ENCODE measurements around the gene PLOD3. TPM values are rescaled to one million over a fixed set of nuclear protein-coding genes. Genes with fewer than 3 reads are reported as not detected.
A peak's percentile ranks its signal among the peaks of the same experiment; 100 is the strongest.

Gene PLOD3
- total RNA-seq, 1 donor = 90.2 TPM

- no peak overlapping the region for H3K4me3 ChIP-seq (ENCODE audit: low read depth, low read length)
- TF ChIP-seq CTCF (IDR thresholded peaks at IDR 0.05; ENCODE audit: insufficient read depth, low read depth, low read length) = no peak
- no peak for DNase-seq (ENCODE audit: low read depth)
Measured at GRCh38 chr7:101160910-101161309, 56.5 kb downstream of the PLOD3 start.

- DNase-seq (ENCODE audit: low read depth) = no peak
- no peak for TF ChIP-seq CTCF (IDR thresholded peaks at IDR 0.05; ENCODE audit: insufficient read depth, low read depth, low read length)
- H3K4me3 ChIP-seq (ENCODE audit: low read depth, low read length) = no peak overlapping the region
Measured at GRCh38 chr7:101159696-101160674, 57.4 kb downstream of the PLOD3 start.

- no peak for DNase-seq (ENCODE audit: low read depth)
- TF ChIP-seq CTCF (IDR thresholded peaks at IDR 0.05; ENCODE audit: insufficient read depth, low read depth, low read length) = no peak
- no peak overlapping the region for H3K4me3 ChIP-seq (ENCODE audit: low read depth, low read length)
Measured at GRCh38 chr7:101156866-101157589, 60.4 kb downstream of the PLOD3 start.

- TF ChIP-seq CTCF (IDR thresholded peaks at IDR 0.05; ENCODE audit: insufficient read depth, low read depth, low read length) = peak; percentile 31
- DNase-seq (ENCODE audit: low read depth) = no peak
- no peak overlapping the region for H3K4me3 ChIP-seq (ENCODE audit: low read depth, low read length)
Measured at GRCh38 chr7:101156277-101156676, 61.1 kb downstream of the PLOD3 start.

Small RNA genes within 50 kb of the gene (small RNA-seq; reads per million reads assigned to genes)
- gene MIR4653 = not detected

Other genes with a start within 250 kb of the PLOD3 start
- under 0.01 TPM in 1 of 2 replicates, not detected in the other for gene MUC12, start 248.0 kb downstream of the PLOD3 start, total RNA-seq
- gene MUC17, start 197.5 kb downstream of the PLOD3 start, total RNA-seq = not detected in 2 replicates
- gene TRIM56, start 132.1 kb downstream of the PLOD3 start, total RNA-seq = 11.0 and 16.0 TPM in 2 replicates
- gene SERPINE1, start 90.5 kb downstream of the PLOD3 start, total RNA-seq = 700 and 921 TPM in 2 replicates
- gene AP1S1, start 63.1 kb downstream of the PLOD3 start, total RNA-seq = 129 and 154 TPM in 2 replicates
- gene VGF, start 52.0 kb downstream of the PLOD3 start, total RNA-seq = under 0.01 TPM in 1 of 2 replicates, not detected in the other
- not detected in 2 replicates for gene NAT16, start 37.3 kb downstream of the PLOD3 start, total RNA-seq
- gene MOGAT3, start 16.5 kb downstream of the PLOD3 start, total RNA-seq = not detected in 2 replicates
- 75.6 and 92.1 TPM in 2 replicates for gene ZNHIT1, start 584 bp upstream of the PLOD3 start, total RNA-seq
- 3.2 and 4.7 TPM in 2 replicates for gene CLDN15, start 20.2 kb upstream of the PLOD3 start, total RNA-seq
- 123 and 134 TPM in 2 replicates for gene FIS1, start 27.5 kb upstream of the PLOD3 start, total RNA-seq
- 25.5 and 26.4 TPM in 2 replicates for gene IFT22, start 104.2 kb upstream of the PLOD3 start, total RNA-seq
- not detected in 2 replicates for gene COL26A1, start 145.3 kb upstream of the PLOD3 start, total RNA-seq

Measured in fibroblast of villous mesenchyme (primary cell).